Measurements from ENCODE around the gene ARMH1. TPM values are rescaled to one million over a fixed set of nuclear protein-coding genes. Genes with fewer than 3 reads are reported as not detected.

Gene ARMH1
- total and polyA plus RNA-seq, 10 donors, result 12.2 to 86.0 (median 20.8) TPM

DNA sequence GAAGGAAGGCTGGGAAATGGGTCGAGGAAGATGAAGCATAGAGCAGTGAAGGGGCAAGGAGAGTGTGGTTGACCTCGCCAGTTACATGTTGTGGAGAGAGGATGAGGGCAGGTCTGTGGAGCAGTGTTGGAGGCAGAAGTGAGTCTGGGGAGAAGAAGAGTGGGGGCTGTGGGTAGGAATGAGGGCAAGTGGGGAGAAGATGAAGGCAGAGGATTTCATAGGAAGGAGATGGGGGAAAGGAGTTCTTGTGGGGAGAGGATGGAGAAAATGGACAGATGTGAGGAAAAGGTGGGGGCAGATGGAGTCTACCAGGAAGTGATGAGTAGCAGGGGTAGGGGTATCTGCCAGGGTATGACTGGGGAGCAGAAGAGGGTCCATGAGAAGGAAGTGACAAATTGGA lies 3.6 kb downstream of the ARMH1 start:
- Histone ChIP-seq H3K36me3 (no peaks in the 10 kb centered on the region), H3K27ac (peak overlapping the region in 3 of 8 donors; percentile 91 to 98 (median 93)), H3K9me3 (no peaks in the 10 kb centered on the region), H3K27me3 (replicated peaks in 1 of 7) (no peaks in the 10 kb centered on the region), H3K4me3 (no peak overlapping the region), H3K4me1 (peaks cover 15 to 46% (median 37%) of the 10 kb centered on the region in 6 donors)
- 76 to 92% (median 79%) methylated on average over 2 of the region's 2 CpGs for WGBS, 5 donors
- TF ChIP-seq CTCF (IDR thresholded peaks at IDR 0.05 in 8 of 11, conservative IDR thresholded peaks at IDR 0.05 in 3 of 11) (no peak), POLR2AphosphoS5 (IDR thresholded peaks at IDR 0.05) (no peak), POLR2A (IDR thresholded peaks at IDR 0.05) (no peak)
- DNase-seq, result no peak
- intact Hi-C loops (cut with DNase I; ENCODE audit: low total_unique reads), result no loop called here

- DNase-seq, result peak; percentile 17
- TF ChIP-seq CTCF (IDR thresholded peaks at IDR 0.05 in 8 of 11, conservative IDR thresholded peaks at IDR 0.05 in 3 of 11), result no peak
- TF ChIP-seq POLR2A (IDR thresholded peaks at IDR 0.05), result no peak
- no peak for TF ChIP-seq POLR2AphosphoS5 (IDR thresholded peaks at IDR 0.05)
- Histone ChIP-seq H3K4me3 (no peak overlapping the region), H3K27ac (no peak overlapping the region), H3K36me3 (no peaks in the 10 kb centered on the region), H3K27me3 (replicated peaks in 1 of 7) (no peaks in the 10 kb centered on the region), H3K4me1 (peaks cover 12 to 41% (median 32%) of the 10 kb centered on the region in 6 donors), H3K9me3 (no peaks in the 10 kb centered on the region)
- 82 to 90% (median 84%) methylated on average over 4 of the region's 4 CpGs for WGBS, 5 donors
- intact Hi-C loops (cut with DNase I; ENCODE audit: low total_unique reads), result no loop called here
These were observed 4.1 kb downstream of the ARMH1 start for GRCh38 chr1:44678626-44679025.

GRCh38 chr1:44679468-44679867 lies 5.0 kb downstream of the ARMH1 start:
- intact Hi-C loops (cut with DNase I; ENCODE audit: low total_unique reads), result no loop called here
- no peak for TF ChIP-seq CTCF (IDR thresholded peaks at IDR 0.05 in 8 of 11, conservative IDR thresholded peaks at IDR 0.05 in 3 of 11)
- no peak for TF ChIP-seq POLR2A (IDR thresholded peaks at IDR 0.05)
- no peak for TF ChIP-seq POLR2AphosphoS5 (IDR thresholded peaks at IDR 0.05)

GRCh38 chr1:44681905-44682882 lies 7.7 kb downstream of the ARMH1 start:
- Histone ChIP-seq H3K27ac (peak overlapping the region in 2 of 8 donors; percentile 3 to 51), H3K4me3 (no peak overlapping the region), H3K27me3 (replicated peaks in 1 of 7) (no peaks in the 10 kb centered on the region), H3K9me3 (no peaks in the 10 kb centered on the region), H3K36me3 (no peaks in the 10 kb centered on the region), H3K4me1 (peaks cover under 1 to 30% (median 8%) of the 10 kb centered on the region in 6 donors)
- intact Hi-C loops (cut with DNase I; ENCODE audit: low total_unique reads), result no loop called here
- TF ChIP-seq POLR2A (IDR thresholded peaks at IDR 0.05), result no peak
- no peak for TF ChIP-seq POLR2AphosphoS5 (IDR thresholded peaks at IDR 0.05)
- no peak for TF ChIP-seq CTCF (IDR thresholded peaks at IDR 0.05 in 8 of 11, conservative IDR thresholded peaks at IDR 0.05 in 3 of 11)
- WGBS, 5 donors, result 79 to 91% (median 84%) methylated on average over 14 of the region's 14 CpGs
- peak; percentile 25 for DNase-seq

More at GRCh38 chr1:44679468-44679867, 5.0 kb downstream of the ARMH1 start:
- Histone ChIP-seq H3K4me3 (no peak overlapping the region), H3K36me3 (no peaks in the 10 kb centered on the region), H3K9me3 (no peaks in the 10 kb centered on the region), H3K27me3 (replicated peaks in 1 of 7) (no peaks in the 10 kb centered on the region), H3K4me1 (peaks cover 12 to 43% (median 32%) of the 10 kb centered on the region in 6 donors), H3K27ac (no peak overlapping the region)
- DNase-seq, result no peak
- 90 to 96% (median 93%) methylated on average over 5 of the region's 5 CpGs for WGBS, 5 donors

Data from spleen (tissue), 11 donors.